Calu3 (cell line): ENCODE measurements around the gene DEGS2. TPM values are rescaled to one million over a fixed set of nuclear protein-coding genes. Genes with fewer than 3 reads are reported as not detected.

Experiments used
- BruUV-seq: library from RNA; stranded (reverse); fragments of 400-500 nt; replicated peaks from 2 replicates; lab custom pipeline; 2021; lab: Mats Ljungman, UMichigan
- CTCF ChIA-PET: fragments of 300-600 bp; sonication (Branson Sonifier 250); formaldehyde crosslinking; loops from one replicate; lab custom pipeline; 2022; ENCODE audit warnings: antibody characterized with exemption; lab: Charles Lee
- DNase-seq: peaks from one replicate; pipeline ENCODE4 v3.0.0; 2022
- H3K27ac Mint-ChIP-seq: one replicate; pipeline ENCODE4 v1.8.0; 2022; ENCODE audit warnings: mixed read lengths; ENCODE audit not compliant: unreplicated experiment
- H3K27me3 Mint-ChIP-seq: one replicate; pipeline ENCODE4 v1.8.0; 2022; ENCODE audit warnings: mixed read lengths; ENCODE audit not compliant: unreplicated experiment
- H3K36me3 Mint-ChIP-seq: one replicate; pipeline ENCODE4 v1.8.0; 2022; ENCODE audit warnings: mild to moderate bottlenecking, moderate library complexity, mixed read lengths; ENCODE audit not compliant: insufficient read depth, unreplicated experiment
- H3K4me1 Mint-ChIP-seq: one replicate; pipeline ENCODE4 v1.8.0; 2022; ENCODE audit warnings: mild to moderate bottlenecking, low read depth, mixed read lengths; ENCODE audit not compliant: unreplicated experiment
- H3K4me3 Mint-ChIP-seq: one replicate; pipeline ENCODE4 v1.8.0; 2022; ENCODE audit warnings: mild to moderate bottlenecking, low read depth, moderate library complexity, mixed read lengths; ENCODE audit not compliant: unreplicated experiment
- H3K9me3 Mint-ChIP-seq: one replicate; pipeline ENCODE4 v1.8.0; 2022; ENCODE audit warnings: low read depth, mixed read lengths; ENCODE audit not compliant: unreplicated experiment
- CTCF ChIP-seq: fragments of 200-600 bp; IDR thresholded peaks from one replicate; pipeline ENCODE4 v1.8.0; 2022; ENCODE audit warnings: antibody characterized with exemption; ENCODE audit not compliant: unreplicated experiment
- intact Hi-C: fragments of 100-400 bp; cut with micrococcal nuclease; formaldehyde crosslinking; loops from one replicate; pipeline ENCODE4 v1.10.0; 2022; ENCODE audit not compliant: unreplicated experiment
- total RNA-seq: library from RNA; stranded (reverse); gene quantifications from 2 replicates; pipeline ENCODE4 v1.2.3, GENCODE V29; 2022

DEGS2 gene
- total RNA-seq, 1 experiment from 2014 or later = 2.5 TPM

- no TSS peak for BruUV-seq
- Mint-ChIP-seq H3K4me1 (peaks cover 18% of the 10 kb centered on the region), H3K4me3 (no peak overlapping the region), H3K36me3 (peaks cover 6% of the 10 kb centered on the region), H3K9me3 (peaks cover 5% of the 10 kb centered on the region), H3K27ac (no peak overlapping the region), H3K27me3 (no peaks in the 10 kb centered on the region)
- CTCF ChIA-PET = interaction anchor here (0.9 to 1.8 kb wide), 2 partner anchors 11 to 34 kb away, joined by 3 to 4 read pairs; no protein-coding TSS in a partner anchor
- intact Hi-C loops = no loop called here
- no peak for TF ChIP-seq CTCF
- no peak for DNase-seq
Observed at GRCh38 chr14:100156776-100157175, 2.7 kb downstream of the DEGS2 start.

GRCh38 chr14:100155756-100156616 lies 3.5 kb downstream of the DEGS2 start:
- H3K9me3 Mint-ChIP-seq = peaks cover 5% of the 10 kb centered on the region
- no peaks in the 10 kb centered on the region for H3K27me3 Mint-ChIP-seq
- intact Hi-C loops = no loop called here
- no peak for TF ChIP-seq CTCF
- peak; percentile 42 for DNase-seq
- CTCF ChIA-PET = interaction anchor here (0.9 to 1.8 kb wide), 6 partner anchors 10 to 33 kb away, joined by 3 to 7 read pairs (median 4); no protein-coding TSS in a partner anchor
- peaks cover 6% of the 10 kb centered on the region for H3K36me3 Mint-ChIP-seq
- no peak overlapping the region for H3K4me3 Mint-ChIP-seq
- BruUV-seq = no TSS peak
- H3K4me1 Mint-ChIP-seq = peaks cover 24% of the 10 kb centered on the region
- H3K27ac Mint-ChIP-seq = no peak overlapping the region

- no TSS peak for BruUV-seq
- peaks cover 5% of the 10 kb centered on the region for H3K9me3 Mint-ChIP-seq
- no peaks in the 10 kb centered on the region for H3K27me3 Mint-ChIP-seq
- H3K27ac Mint-ChIP-seq = no peak overlapping the region
- H3K36me3 Mint-ChIP-seq = peaks cover 6% of the 10 kb centered on the region
- peaks cover 26% of the 10 kb centered on the region for H3K4me1 Mint-ChIP-seq
- TF ChIP-seq CTCF = peak; percentile 70
- H3K4me3 Mint-ChIP-seq = no peak overlapping the region
- DNase-seq = peak; percentile 54
- CTCF ChIA-PET = interaction anchor here (0.5 to 1.2 kb wide), 6 partner anchors 12 to 77 kb away, joined by 3 to 7 read pairs (median 3); no protein-coding TSS in a partner anchor
- intact Hi-C loops = no loop called here
Observed at GRCh38 chr14:100155049-100155621, 4.3 kb downstream of the DEGS2 start.

- Mint-ChIP-seq H3K36me3 (no peaks in the 10 kb centered on the region), H3K4me1 (peaks cover 26% of the 10 kb centered on the region), H3K4me3 (no peak overlapping the region), H3K9me3 (peaks cover 5% of the 10 kb centered on the region), H3K27me3 (no peaks in the 10 kb centered on the region), H3K27ac (no peak overlapping the region)
- BruUV-seq = no TSS peak
- intact Hi-C loops = no loop called here
- no peak for TF ChIP-seq CTCF
- DNase-seq = no peak
- CTCF ChIA-PET = interaction anchor here (0.7 kb wide), 1 partner anchor 22 kb away, joined by 4 read pairs; no protein-coding TSS in a partner anchor
Observed at GRCh38 chr14:100153560-100153959, 5.9 kb downstream of the DEGS2 start.
